Activated CD4-positive, alpha-beta memory T cell treated with anti-CD3 and anti-CD28 coated beads for 36 hours (primary cell): ENCODE data around the gene FAM124A. TPM values are rescaled to one million over a fixed set of nuclear protein-coding genes. Genes with fewer than 3 reads are reported as not detected.

ENCODE experiments used
- CTCF ChIA-PET: fragments of 350-600 bp; sonication (Branson Sonifier 250); formaldehyde crosslinking; loops from one replicate; lab custom pipeline; 2021; ENCODE audit warnings: antibody characterized with exemption, inconsistent platforms; lab: Charles Lee
- POLR2A ChIA-PET: fragments of 350-600 bp; sonication (Branson Sonifier 250); formaldehyde crosslinking; loops from one replicate; lab custom pipeline; 2021; ENCODE audit warnings: antibody characterized with exemption; lab: Charles Lee
- DNase-seq: peaks from one replicate; pipeline ENCODE4 v3.0.0-alpha.2; 2020
- H3K27ac Mint-ChIP-seq: one replicate; pipeline ENCODE4 v1.8.0; 2021; ENCODE audit warnings: mixed read lengths
- H3K27me3 Mint-ChIP-seq: one replicate; pipeline ENCODE4 v1.8.0; 2021; ENCODE audit warnings: mixed read lengths
- H3K36me3 Mint-ChIP-seq: one replicate; pipeline ENCODE4 v1.8.0; 2021; ENCODE audit warnings: mixed read lengths
- H3K4me1 Mint-ChIP-seq: one replicate; pipeline ENCODE4 v1.8.0; 2021; ENCODE audit warnings: low read depth, mixed read lengths
- H3K4me3 Mint-ChIP-seq: one replicate; pipeline ENCODE4 v1.8.0; 2021; ENCODE audit warnings: mild to moderate bottlenecking, mixed read lengths
- H3K9me3 Mint-ChIP-seq: one replicate; pipeline ENCODE4 v1.8.0; 2021; ENCODE audit warnings: mixed read lengths
- intact Hi-C: fragments of 100-400 bp; cut with micrococcal nuclease; formaldehyde crosslinking; loops from one replicate; pipeline ENCODE4 v1.15.1; 2023
- total RNA-seq, 2 experiments: library from RNA; stranded (reverse); gene quantifications; one replicate each; pipeline ENCODE4 v1.2.3, GENCODE V29; 2021

Gene FAM124A
- total RNA-seq, 2 experiments from 2014 or later = 0.15 to 0.24 TPM

DNA sequence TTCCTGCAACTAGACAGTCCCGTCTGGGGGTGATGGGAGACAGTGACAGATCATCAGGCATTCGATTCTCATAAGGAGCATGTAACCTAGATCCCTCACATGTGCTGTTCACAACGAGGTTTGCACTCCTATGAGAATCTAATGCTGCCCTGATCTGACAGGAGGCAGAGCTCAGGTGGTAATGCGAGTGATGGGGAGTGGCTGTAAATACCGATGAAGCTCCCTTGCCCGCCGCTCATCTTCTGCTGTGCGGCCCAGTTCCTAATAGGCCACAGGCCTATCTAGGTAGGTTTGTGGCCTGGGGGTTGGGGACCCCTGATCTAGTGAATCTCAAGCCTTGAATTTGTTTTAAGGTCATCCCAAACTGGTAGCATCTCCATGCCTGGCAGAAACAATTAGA, 27.3 kb upstream of the FAM124A start:
- no peaks in the 10 kb centered on the region for H3K36me3 Mint-ChIP-seq
- ChIA-PET CTCF (no interaction called here), POLR2A (no interaction called here)
- peaks cover 7% of the 10 kb centered on the region for H3K27me3 Mint-ChIP-seq
- DNase-seq = no peak
- H3K9me3 Mint-ChIP-seq = no peaks in the 10 kb centered on the region
- H3K4me3 Mint-ChIP-seq = no peak overlapping the region
- H3K27ac Mint-ChIP-seq = no peak overlapping the region
- intact Hi-C loops = no loop called here
- peaks cover 7% of the 10 kb centered on the region for H3K4me1 Mint-ChIP-seq

DNA sequence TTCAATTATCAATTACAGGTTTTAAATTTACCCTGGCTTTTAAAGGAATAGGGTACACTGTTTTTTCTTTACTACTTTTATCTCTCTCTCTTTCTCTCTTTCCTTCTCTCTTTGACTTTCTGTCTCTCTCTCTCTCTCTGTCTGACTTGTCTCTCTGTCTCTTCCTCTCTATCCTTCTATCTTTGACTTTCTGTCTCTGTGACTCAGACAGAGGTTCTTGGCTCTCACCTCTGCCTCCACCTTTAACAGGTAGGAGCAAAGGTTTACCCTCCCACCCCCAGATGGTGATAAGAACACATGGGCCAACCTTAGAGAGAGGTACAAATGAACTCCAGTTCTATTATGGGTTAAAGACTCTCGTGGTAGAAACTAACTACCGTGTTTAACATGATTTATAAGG, 20.3 kb upstream of the FAM124A start:
- CTCF ChIA-PET = interaction anchor here (1.2 kb wide), 1 partner anchor 76 kb away, joined by 4 read pairs; no protein-coding TSS in a partner anchor
- peaks cover 13% of the 10 kb centered on the region for H3K27me3 Mint-ChIP-seq
- no peaks in the 10 kb centered on the region for H3K4me1 Mint-ChIP-seq
- intact Hi-C loops = no loop called here
- no peaks in the 10 kb centered on the region for H3K36me3 Mint-ChIP-seq
- DNase-seq = no peak
- H3K27ac Mint-ChIP-seq = no peak overlapping the region
- H3K4me3 Mint-ChIP-seq = no peak overlapping the region
- POLR2A ChIA-PET = no interaction called here
- H3K9me3 Mint-ChIP-seq = no peaks in the 10 kb centered on the region

DNA sequence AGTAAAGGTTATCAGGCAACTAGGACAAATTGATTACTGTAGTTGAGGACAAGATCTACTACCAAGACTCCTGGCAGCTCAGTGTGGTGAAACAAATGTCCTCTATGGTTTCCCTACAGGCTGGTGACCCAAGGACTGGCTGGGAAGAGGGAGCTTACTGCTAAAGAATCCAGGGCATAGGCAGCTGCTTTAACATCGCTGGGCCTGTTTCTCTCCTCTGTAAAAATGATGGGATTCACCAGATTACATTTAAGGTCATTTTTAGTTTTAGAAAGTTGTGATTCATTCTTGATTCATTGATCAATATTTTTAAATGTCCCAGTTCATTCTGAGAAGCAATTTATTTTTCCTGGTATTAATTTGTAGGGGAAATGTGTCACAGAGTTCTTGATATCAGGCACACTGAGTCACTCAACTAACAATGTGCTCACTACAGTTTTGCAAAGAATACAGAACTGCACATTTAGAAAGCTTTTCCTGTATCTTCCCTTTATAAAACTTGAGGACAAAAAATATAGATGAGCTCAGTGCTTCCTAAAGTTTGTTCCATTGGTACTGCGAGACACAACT, 19.6 kb upstream of the FAM124A start:
- H3K27ac Mint-ChIP-seq = no peak overlapping the region
- CTCF ChIA-PET = interaction anchor here (0.8 to 1.2 kb wide), 2 partner anchors 77 to 84 kb away, joined by 3 to 4 read pairs; no protein-coding TSS in a partner anchor
- POLR2A ChIA-PET = no interaction called here

DNA sequence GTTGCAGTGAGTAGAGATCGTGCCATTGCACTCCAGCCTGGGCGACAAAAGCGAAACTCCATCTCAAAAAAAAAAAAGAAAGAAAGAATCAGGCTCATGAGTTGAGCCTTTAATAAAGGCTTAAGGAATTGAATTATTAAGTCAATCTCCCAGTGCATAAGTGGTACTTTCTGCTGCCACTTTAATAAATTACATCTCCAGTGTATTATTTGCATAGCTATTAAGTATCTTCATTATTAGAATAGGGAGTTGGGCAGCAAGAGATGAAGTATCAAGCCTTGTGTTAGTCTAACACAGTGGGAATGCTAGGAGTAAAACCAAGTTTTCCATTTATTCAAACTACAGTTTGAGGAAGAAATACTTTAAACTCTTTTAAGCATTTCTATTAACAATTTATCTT, 15.6 kb upstream of the FAM124A start:
- no peaks in the 10 kb centered on the region for H3K36me3 Mint-ChIP-seq
- no peaks in the 10 kb centered on the region for H3K4me1 Mint-ChIP-seq
- H3K9me3 Mint-ChIP-seq = no peaks in the 10 kb centered on the region
- H3K4me3 Mint-ChIP-seq = no peak overlapping the region
- ChIA-PET POLR2A (no interaction called here), CTCF (no interaction called here)
- peaks cover 33% of the 10 kb centered on the region for H3K27me3 Mint-ChIP-seq
- H3K27ac Mint-ChIP-seq = no peak overlapping the region
- DNase-seq = no peak
- intact Hi-C loops = no loop called here

More for the DNA sequence above, 19.6 kb upstream of the FAM124A start:
- no peak overlapping the region for H3K4me3 Mint-ChIP-seq
- intact Hi-C loops = no loop called here
- peaks cover 14% of the 10 kb centered on the region for H3K27me3 Mint-ChIP-seq
- no peaks in the 10 kb centered on the region for H3K9me3 Mint-ChIP-seq
- H3K4me1 Mint-ChIP-seq = no peaks in the 10 kb centered on the region
- no peak for DNase-seq
- H3K36me3 Mint-ChIP-seq = no peaks in the 10 kb centered on the region

DNA sequence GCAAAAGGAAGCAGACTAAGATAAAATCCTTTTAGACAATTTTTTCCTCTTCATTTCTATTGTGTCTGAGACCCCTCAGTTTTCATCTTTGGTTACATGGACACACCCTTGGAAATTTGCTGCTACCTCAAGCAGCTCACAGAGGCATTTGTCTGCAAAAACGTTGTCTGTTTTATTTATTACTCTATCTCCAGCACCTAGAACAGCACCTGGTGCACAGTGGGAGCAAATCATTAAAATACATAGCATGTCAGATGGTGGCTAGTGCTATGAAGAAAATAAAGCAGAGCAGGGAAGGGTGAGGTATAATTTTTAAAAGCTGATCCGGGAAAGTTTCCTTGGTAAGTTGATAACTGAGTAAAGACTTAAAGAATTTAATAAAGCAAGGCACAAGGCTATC, 14.3 kb upstream of the FAM124A start:
- CTCF ChIA-PET = interaction anchor here (1.0 kb wide), 1 partner anchor 82 kb away, joined by 3 read pairs; no protein-coding TSS in a partner anchor
- no peak for DNase-seq
- Mint-ChIP-seq H3K27me3 (peaks cover 41% of the 10 kb centered on the region), H3K9me3 (no peaks in the 10 kb centered on the region), H3K36me3 (no peaks in the 10 kb centered on the region), H3K27ac (no peak overlapping the region), H3K4me3 (no peak overlapping the region), H3K4me1 (no peaks in the 10 kb centered on the region)
- POLR2A ChIA-PET = no interaction called here
- intact Hi-C loops = no loop called here

DNA sequence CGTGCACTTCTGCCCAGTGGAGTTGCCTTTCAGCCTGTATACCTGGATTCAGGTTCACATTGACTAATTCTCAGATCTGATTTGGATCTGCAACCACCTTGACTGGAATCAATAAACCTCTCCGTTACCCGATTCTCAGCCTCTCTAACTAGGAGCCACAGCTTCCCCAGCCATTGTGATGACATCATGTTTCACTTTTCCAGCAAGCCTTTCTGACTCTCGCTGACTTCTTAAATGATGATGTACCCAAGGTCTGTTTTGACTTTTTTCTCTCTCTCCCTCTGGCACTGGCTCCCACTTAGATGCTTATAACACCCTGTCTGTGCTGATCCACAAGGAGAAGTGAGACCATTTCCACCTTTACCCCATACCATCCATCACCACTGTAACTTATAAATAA, 13.5 kb upstream of the FAM124A start:
- ChIA-PET POLR2A (no interaction called here), CTCF (interaction anchor here (1.0 to 1.2 kb wide), 2 partner anchors 78 to 83 kb away, joined by 3 read pairs; no protein-coding TSS in a partner anchor)
- intact Hi-C loops = no loop called here
- Mint-ChIP-seq H3K4me1 (no peaks in the 10 kb centered on the region), H3K27me3 (peaks cover 46% of the 10 kb centered on the region), H3K27ac (no peak overlapping the region), H3K36me3 (no peaks in the 10 kb centered on the region), H3K9me3 (no peaks in the 10 kb centered on the region), H3K4me3 (no peak overlapping the region)
- DNase-seq = no peak

DNA sequence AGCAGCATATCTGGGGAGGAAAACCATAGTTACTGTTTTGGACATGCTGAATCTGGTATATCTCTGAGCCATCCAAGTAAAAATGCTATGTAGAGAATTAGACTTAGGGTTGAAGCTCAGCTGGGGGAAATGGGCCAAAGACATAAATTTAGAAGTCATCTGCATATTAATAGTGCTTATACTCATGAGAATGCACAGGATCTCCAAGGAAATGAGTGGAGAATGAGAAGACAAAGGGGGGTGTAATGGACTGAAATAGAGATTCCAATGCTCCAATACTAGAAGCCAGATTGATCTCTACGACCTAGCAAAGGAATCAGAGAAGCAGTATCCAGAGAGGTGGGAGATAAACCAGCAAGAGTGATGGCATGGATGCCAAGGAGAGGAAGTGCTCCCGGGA, 10.3 kb upstream of the FAM124A start:
- ChIA-PET POLR2A (no interaction called here), CTCF (no interaction called here)
- H3K27me3 Mint-ChIP-seq = peaks cover 36% of the 10 kb centered on the region
- no peak for DNase-seq
- H3K27ac Mint-ChIP-seq = no peak overlapping the region
- H3K36me3 Mint-ChIP-seq = no peaks in the 10 kb centered on the region
- H3K4me3 Mint-ChIP-seq = no peak overlapping the region
- H3K4me1 Mint-ChIP-seq = no peaks in the 10 kb centered on the region
- no peaks in the 10 kb centered on the region for H3K9me3 Mint-ChIP-seq
- intact Hi-C loops = no loop called here

DNA sequence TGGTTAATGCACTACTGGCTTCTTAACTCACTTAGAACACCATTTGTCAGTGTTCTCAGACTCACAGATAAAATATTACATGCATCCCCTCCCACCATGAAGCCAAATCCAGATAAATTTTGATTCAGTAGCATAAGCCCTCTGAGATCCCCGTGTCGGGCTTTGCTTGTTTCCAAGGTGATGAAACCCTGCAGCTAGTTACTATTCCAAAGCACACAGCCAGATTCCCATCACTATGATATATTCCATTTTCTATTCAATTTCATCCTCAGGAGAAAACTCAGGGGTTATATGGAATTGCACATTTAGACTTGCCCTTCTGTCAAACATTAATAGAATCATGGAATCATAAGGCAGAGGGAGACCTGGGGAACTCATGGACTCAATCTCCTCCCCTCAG, 9.4 kb upstream of the FAM124A start:
- ChIA-PET CTCF (interaction anchor here (1.8 kb wide), 1 partner anchor 73 kb away, joined by 8 read pairs; no protein-coding TSS in a partner anchor), POLR2A (no interaction called here)
- no peak overlapping the region for H3K4me3 Mint-ChIP-seq
- no peak for DNase-seq
- H3K36me3 Mint-ChIP-seq = no peaks in the 10 kb centered on the region
- no peaks in the 10 kb centered on the region for H3K4me1 Mint-ChIP-seq
- intact Hi-C loops = no loop called here
- peaks cover 38% of the 10 kb centered on the region for H3K27me3 Mint-ChIP-seq
- H3K27ac Mint-ChIP-seq = no peak overlapping the region
- no peaks in the 10 kb centered on the region for H3K9me3 Mint-ChIP-seq

DNA sequence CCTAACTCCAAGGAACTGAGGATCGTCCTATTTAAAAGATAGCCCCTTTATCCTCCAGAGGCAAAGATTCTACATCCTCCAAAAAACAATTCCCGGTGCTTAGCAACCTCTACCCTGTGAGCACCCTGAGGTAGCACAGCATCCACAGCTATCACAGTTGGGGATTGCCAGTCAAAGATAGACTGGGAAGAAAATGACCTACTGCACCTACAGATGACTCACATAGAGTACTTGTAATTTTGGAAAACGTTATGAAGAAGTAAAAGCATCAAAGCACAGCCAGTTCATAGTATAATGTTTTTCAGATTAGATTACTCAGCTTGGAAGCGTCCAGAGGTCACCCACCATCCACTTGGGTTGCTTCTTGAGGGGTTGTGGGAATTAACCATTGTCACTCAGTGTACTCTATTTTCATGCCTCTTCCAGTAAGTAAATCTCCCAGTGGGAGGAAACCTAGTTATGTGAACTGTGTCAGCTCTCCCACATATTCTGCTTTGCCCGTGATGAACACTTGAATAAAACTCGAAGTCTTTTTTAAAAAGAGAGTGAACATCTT, 8.9 kb upstream of the FAM124A start:
- Mint-ChIP-seq H3K4me1 (no peaks in the 10 kb centered on the region), H3K9me3 (no peaks in the 10 kb centered on the region), H3K36me3 (no peaks in the 10 kb centered on the region), H3K27me3 (peaks cover 34% of the 10 kb centered on the region), H3K27ac (no peak overlapping the region), H3K4me3 (no peak overlapping the region)
- ChIA-PET CTCF (interaction anchor here (1.2 to 1.8 kb wide), 2 partner anchors 11 to 73 kb away, joined by 4 to 8 read pairs; no protein-coding TSS in a partner anchor), POLR2A (no interaction called here)
- intact Hi-C loops = no loop called here
- DNase-seq = no peak

DNA sequence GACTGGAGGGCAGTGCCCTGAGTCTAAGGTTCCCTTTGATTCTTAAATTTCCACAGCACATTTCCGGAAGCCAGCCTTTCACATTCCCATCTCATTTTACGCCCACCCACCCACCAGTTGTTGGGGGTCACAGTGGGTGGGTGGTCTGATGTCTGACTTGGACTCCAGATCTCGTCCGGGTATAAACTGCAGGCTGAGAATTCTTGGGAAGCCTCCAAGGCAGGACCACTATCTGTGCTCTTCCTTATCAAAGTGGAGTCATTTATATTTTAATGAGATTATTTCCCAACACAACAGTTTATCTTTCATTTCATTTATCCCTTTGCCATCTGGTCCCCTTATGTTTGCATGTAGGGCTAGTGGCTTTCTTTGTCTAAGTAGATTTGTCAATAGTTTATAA, 3.6 kb upstream of the FAM124A start:
- ChIA-PET CTCF (no interaction called here), POLR2A (no interaction called here)
- H3K4me1 Mint-ChIP-seq = peaks cover 2% of the 10 kb centered on the region
- no peak overlapping the region for H3K27ac Mint-ChIP-seq
- no peak for DNase-seq
- peaks cover 36% of the 10 kb centered on the region for H3K27me3 Mint-ChIP-seq
- no peak overlapping the region for H3K4me3 Mint-ChIP-seq
- intact Hi-C loops = no loop called here
- H3K36me3 Mint-ChIP-seq = no peaks in the 10 kb centered on the region
- no peaks in the 10 kb centered on the region for H3K9me3 Mint-ChIP-seq

DNA sequence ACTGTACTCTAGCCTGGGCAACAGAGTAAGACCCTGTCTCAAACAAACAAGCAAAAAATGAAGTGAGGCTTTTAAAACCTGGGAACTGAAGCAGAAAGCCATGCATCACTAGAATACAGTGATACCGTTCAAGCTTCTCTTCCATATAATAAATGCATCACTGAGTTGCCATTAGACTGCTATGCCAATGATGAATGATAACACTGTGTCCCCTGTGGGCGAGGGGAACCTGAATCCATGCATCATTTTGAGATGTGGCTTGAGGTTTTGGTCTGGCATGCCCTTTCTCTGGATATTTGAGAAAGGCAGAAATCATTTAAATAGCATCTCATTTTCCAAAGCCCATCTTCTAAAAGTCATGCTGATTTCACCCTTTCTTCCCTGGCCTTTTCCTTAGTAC, 1.5 kb upstream of the FAM124A start:
- H3K27ac Mint-ChIP-seq = no peak overlapping the region
- intact Hi-C loops = loop anchor here (5.0 to 10.0 kb wide), 2 partner anchors 67 to 574 kb away; no protein-coding TSS in a partner anchor
- ChIA-PET CTCF (interaction anchor here (1.0 to 1.3 kb wide), 2 partner anchors 65 to 95 kb away, joined by 3 to 4 read pairs; no protein-coding TSS in a partner anchor), POLR2A (no interaction called here)
- no peaks in the 10 kb centered on the region for H3K36me3 Mint-ChIP-seq
- peaks cover 49% of the 10 kb centered on the region for H3K27me3 Mint-ChIP-seq
- H3K4me1 Mint-ChIP-seq = peaks cover 2% of the 10 kb centered on the region
- H3K9me3 Mint-ChIP-seq = no peaks in the 10 kb centered on the region
- H3K4me3 Mint-ChIP-seq = no peak overlapping the region
- DNase-seq = no peak

DNA sequence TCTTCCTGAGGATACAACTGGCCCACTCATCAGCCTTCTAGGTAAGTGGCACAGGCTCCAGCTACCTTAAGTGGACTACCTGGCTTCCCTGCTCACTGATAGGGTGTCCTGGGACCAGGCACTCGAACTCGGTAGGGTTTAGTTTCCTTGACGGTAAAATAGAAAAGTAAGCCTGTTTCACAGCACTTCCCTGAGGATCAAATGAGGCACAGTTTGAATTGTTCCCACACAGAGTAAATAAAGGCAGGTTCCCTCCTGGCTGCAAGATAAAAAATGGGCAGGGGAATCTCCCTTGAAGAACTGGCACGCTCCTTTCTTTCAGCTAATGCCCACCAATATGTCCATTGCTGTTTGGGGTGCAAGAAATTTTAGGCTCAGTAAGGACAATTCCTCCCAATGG, 1.1 kb upstream of the FAM124A start:
- H3K36me3 Mint-ChIP-seq = no peaks in the 10 kb centered on the region
- ChIA-PET POLR2A (no interaction called here), CTCF (interaction anchor here (1.0 to 1.3 kb wide), 2 partner anchors 65 to 96 kb away, joined by 3 to 4 read pairs; no protein-coding TSS in a partner anchor)
- no peak overlapping the region for H3K4me3 Mint-ChIP-seq
- H3K4me1 Mint-ChIP-seq = peaks cover 2% of the 10 kb centered on the region
- peaks cover 50% of the 10 kb centered on the region for H3K27me3 Mint-ChIP-seq
- H3K27ac Mint-ChIP-seq = no peak overlapping the region
- DNase-seq = no peak
- H3K9me3 Mint-ChIP-seq = no peaks in the 10 kb centered on the region
- intact Hi-C loops = loop anchor here (5.0 to 10.0 kb wide), 2 partner anchors 66 to 574 kb away; no protein-coding TSS in a partner anchor
